CD4-positive, alpha-beta T cell (primary cell): ENCODE results near the gene SPATA2. TPM values are rescaled to one million over a fixed set of nuclear protein-coding genes. Genes with fewer than 3 reads are reported as not detected.
A peak's percentile ranks its signal among the peaks of the same experiment; 100 is the strongest.

ENCODE experiments used
- ATAC-seq: fragments of 200-7000 bp; cut with Tn5 transposase; one replicate; pipeline ENCODE4 v1.10.0; 2022; ENCODE audit warnings: mild to moderate bottlenecking; ENCODE audit not compliant: poor library complexity
- CTCF ChIA-PET: fragments of 350-600 bp; sonication (Branson Sonifier 250); formaldehyde crosslinking; loops from one replicate; lab custom pipeline; 2021; ENCODE audit warnings: antibody characterized with exemption, inconsistent platforms; lab: Charles Lee
- POLR2A ChIA-PET: fragments of 350-600 bp; sonication (Branson Sonifier 250); formaldehyde crosslinking; loops from one replicate; lab custom pipeline; 2021; ENCODE audit warnings: antibody characterized with exemption, inconsistent platforms; lab: Charles Lee
- DNase-seq, 14 experiments: peaks; one replicate each; pipeline ENCODE4 v3.0.0-alpha.2; 2013 to 2020; ENCODE audit warnings: mixed read lengths in 2 of 14
- H3K27ac ChIP-seq, 2 donors: one replicate each; pipeline versions ENCODE4 v1.5.1 to v1.7.0; 2013; ENCODE audit warnings: low read length in 2 of 2, low read depth in 1 of 2, mild to moderate bottlenecking in 1 of 2
- H3K27me3 ChIP-seq, 2 experiments: 1 replicate in 1 of 2; 2 replicates in 1 of 2; pipeline versions ENCODE4 v1.6.1 to v1.7.0; 2013; ENCODE audit warnings: low read length in 2 of 2, control low read depth in 1 of 2, mild to moderate bottlenecking in 1 of 2, moderate library complexity in 1 of 2; ENCODE audit not compliant: insufficient read depth in 2 of 2, control insufficient read depth in 1 of 2
- H3K36me3 ChIP-seq: one replicate; pipeline ENCODE4 v1.6.1; 2013; ENCODE audit warnings: low read length, control low read depth; ENCODE audit not compliant: insufficient read depth
- H3K4me1 ChIP-seq: one replicate; pipeline ENCODE4 v1.6.1; 2013; ENCODE audit warnings: low read length, control low read depth; ENCODE audit not compliant: insufficient read depth
- H3K4me3 ChIP-seq: one replicate; pipeline ENCODE4 v1.5.1; 2013; ENCODE audit warnings: mild to moderate bottlenecking, low read length, moderate library complexity
- H3K9me3 ChIP-seq, 2 experiments: 1 replicate in 1 of 2; 2 replicates in 1 of 2; pipeline versions ENCODE4 v1.6.1 to v1.7.0; 2013; ENCODE audit warnings: low read length in 2 of 2, mild to moderate bottlenecking in 2 of 2, control low read depth in 1 of 2, moderate library complexity in 1 of 2; ENCODE audit not compliant: control insufficient read depth in 1 of 2, insufficient read depth in 1 of 2
- H3K27ac Mint-ChIP-seq: one replicate; pipeline ENCODE4 v1.8.0; 2020; ENCODE audit warnings: mixed read lengths
- H3K27me3 Mint-ChIP-seq: one replicate; pipeline ENCODE4 v1.8.0; 2021; ENCODE audit warnings: mixed read lengths
- H3K36me3 Mint-ChIP-seq: one replicate; pipeline ENCODE4 v1.8.0; 2021; ENCODE audit warnings: low read depth, mixed read lengths
- H3K4me1 Mint-ChIP-seq: one replicate; pipeline ENCODE4 v1.8.0; 2021; ENCODE audit warnings: low read depth, mixed read lengths
- H3K4me3 Mint-ChIP-seq: one replicate; pipeline ENCODE4 v1.8.0; 2020; ENCODE audit warnings: mild to moderate bottlenecking, mixed read lengths
- H3K9me3 Mint-ChIP-seq: one replicate; pipeline ENCODE4 v1.8.0; 2020; ENCODE audit warnings: mixed read lengths
- CTCF ChIP-seq: fragments of 200-600 bp; IDR thresholded peaks from one replicate; pipeline ENCODE4 v1.8.0; 2022; ENCODE audit warnings: antibody characterized with exemption, mild to moderate bottlenecking
- intact Hi-C, 2 experiments: fragments of 100-400 bp; cut with DNase I in 1 of 2; cut with micrococcal nuclease in 1 of 2; formaldehyde crosslinking; loops; one replicate each; pipeline versions ENCODE4 v1.15.1 to v1.9.0; 2023 to 2025; cut with DNase I, micrococcal nuclease
- total RNA-seq, 174 experiments: library from RNA in 2 of 174; stranded (reverse) in 2 of 174; gene quantifications; one replicate each; pipeline ENCODE4 v1.2.3 and lab custom pipeline; 2021 to 2026

SPATA2 gene
- total RNA-seq, 2 experiments from 2014 or later: 16.0 to 16.4 TPM

- Histone ChIP-seq H3K27ac (no peak overlapping the region), H3K9me3 (no peaks in the 10 kb centered on the region), H3K36me3 (no peaks in the 10 kb centered on the region), H3K4me3 (no peak overlapping the region), H3K27me3 (no peaks in the 10 kb centered on the region), H3K4me1 (peaks cover 16% of the 10 kb centered on the region)
- DNase-seq: no peak
- no peaks in the 10 kb centered on the region for H3K27me3 Mint-ChIP-seq
- no peak for ATAC-seq
- peaks cover 18% of the 10 kb centered on the region for H3K4me1 Mint-ChIP-seq
- H3K36me3 Mint-ChIP-seq: peaks cover 15% of the 10 kb centered on the region
- no peak overlapping the region for H3K4me3 Mint-ChIP-seq
- no peak for TF ChIP-seq CTCF
- ChIA-PET CTCF (no interaction called here), POLR2A (no interaction called here)
- H3K27ac Mint-ChIP-seq: no peak overlapping the region
- H3K9me3 Mint-ChIP-seq: no peaks in the 10 kb centered on the region
- intact Hi-C loops: loop anchor here in 1 of 2 experiments (10.0 kb wide), 1 partner anchor 105 kb away; the partner anchor contains the start of gene SLC9A8
Observed at GRCh38 chr20:49919461-49919860, 4.1 kb upstream of the SPATA2 start.

GRCh38 chr20:49919009-49919408 lies 3.7 kb upstream of the SPATA2 start:
- Histone ChIP-seq H3K9me3 (no peaks in the 10 kb centered on the region), H3K27me3 (no peaks in the 10 kb centered on the region), H3K36me3 (no peaks in the 10 kb centered on the region), H3K4me3 (no peak overlapping the region), H3K27ac (no peak overlapping the region), H3K4me1 (peaks cover 21% of the 10 kb centered on the region)
- ATAC-seq (no peak), DNase-seq (no peak)
- Mint-ChIP-seq H3K9me3 (no peaks in the 10 kb centered on the region), H3K4me3 (no peak overlapping the region), H3K36me3 (peaks cover 16% of the 10 kb centered on the region), H3K27ac (no peak overlapping the region), H3K4me1 (peaks cover 22% of the 10 kb centered on the region), H3K27me3 (no peaks in the 10 kb centered on the region)
- TF ChIP-seq CTCF: no peak
- POLR2A ChIA-PET: no interaction called here
- intact Hi-C loops: loop anchor here in 1 of 2 experiments (10.0 kb wide), 1 partner anchor 104 kb away; the partner anchor contains the start of gene SLC9A8
- CTCF ChIA-PET: no interaction called here

GRCh38 chr20:49918446-49918845 lies 3.1 kb upstream of the SPATA2 start:
- intact Hi-C loops: loop anchor here in 1 of 2 experiments (10.0 kb wide), 1 partner anchor 104 kb away; the partner anchor contains the start of gene SLC9A8
- no peak overlapping the region for H3K27ac Mint-ChIP-seq
- ChIA-PET CTCF (no interaction called here), POLR2A (no interaction called here)
- ATAC-seq (no peak), DNase-seq (no peak)
- peaks cover 28% of the 10 kb centered on the region for H3K4me1 Mint-ChIP-seq
- Histone ChIP-seq H3K36me3 (no peaks in the 10 kb centered on the region), H3K4me3 (no peak overlapping the region), H3K27ac (no peak overlapping the region), H3K27me3 (no peaks in the 10 kb centered on the region), H3K4me1 (peaks cover 26% of the 10 kb centered on the region), H3K9me3 (no peaks in the 10 kb centered on the region)
- H3K27me3 Mint-ChIP-seq: no peaks in the 10 kb centered on the region
- H3K4me3 Mint-ChIP-seq: peak overlapping the region; percentile 7
- H3K36me3 Mint-ChIP-seq: peaks cover 16% of the 10 kb centered on the region
- no peak for TF ChIP-seq CTCF
- no peaks in the 10 kb centered on the region for H3K9me3 Mint-ChIP-seq
